ENCODE data around the gene XNDC1N. TPM values are rescaled to one million over a fixed set of nuclear protein-coding genes. Genes with fewer than 3 reads are reported as not detected.
"Not testable (repeated sequence)": the region's sequence is repeated elsewhere in the genome, so short reads cannot be mapped to it uniquely, and the experiment has no call there.

The XNDC1N gene
- total RNA-seq, 1 experiment from 2014 or later: 15.8 TPM

GRCh38 chr11:71885806-71886205 is 42.6 kb downstream of the XNDC1N start:
- H3K4me3 ChIP-seq (ENCODE audit: low read depth, low read length, poor library complexity, severe bottlenecking); H3K27ac ChIP-seq (ENCODE audit: low read depth, low read length, poor library complexity, severe bottlenecking); BruUV-seq (replicated peaks); H3K36me3 ChIP-seq (ENCODE audit: insufficient read depth, low read length, poor library complexity, severe bottlenecking); intact Hi-C loops (cut with micrococcal nuclease; ENCODE audit: unreplicated experiment); DNase-seq (ENCODE audit: low spot score); H3K9me3 ChIP-seq (ENCODE audit: low read depth, low read length, poor library complexity, severe bottlenecking); H3K4me1 ChIP-seq (ENCODE audit: insufficient read depth, low read length, poor library complexity, severe bottlenecking); H3K27me3 ChIP-seq (replicated peaks; ENCODE audit: insufficient read depth, low read depth, low read length, poor library complexity); POLR2A ChIA-PET (ENCODE audit: low non-redundant PET); CTCF ChIA-PET: not testable (repeated sequence)

Other genes with a start within 250 kb of the XNDC1N start
- not detected in 2 replicates for gene DEFB108B, start 95.4 kb downstream of the XNDC1N start, total RNA-seq (2021)
- gene DEFB131B, start 50.1 kb downstream of the XNDC1N start, total RNA-seq (2021): not detected in 2 replicates
- 54.9 and 59.1 TPM in 2 replicates for gene RNF121, start 452 bp upstream of the XNDC1N start, total RNA-seq (2021)
- 10.6 and 12.2 TPM in 2 replicates for gene IL18BP, start 70.3 kb upstream of the XNDC1N start, total RNA-seq (2021)
- 216 and 231 TPM in 2 replicates for gene NUMA1, start 151.9 kb upstream of the XNDC1N start, total RNA-seq (2021)
- 13.9 and 16.7 TPM in 2 replicates for gene LRRC51, start 152.3 kb upstream of the XNDC1N start, total RNA-seq (2021)
- 90.9 and 101 TPM in 2 replicates for gene LAMTOR1, start 174.7 kb upstream of the XNDC1N start, total RNA-seq (2021)
- not detected in 2 replicates for gene TOMT, start 177.3 kb upstream of the XNDC1N start, total RNA-seq (2021)
- 57.2 and 58.9 TPM in 2 replicates for gene ANAPC15, start 184.1 kb upstream of the XNDC1N start, total RNA-seq (2021)
- not detected in 2 replicates for gene FOLR3, start 207.1 kb upstream of the XNDC1N start, total RNA-seq (2021)

Measured in A673 (cell line).